IPS-18c (cell line): ENCODE data around the gene HNRNPF.
"Not testable (repeated sequence)": the region's sequence is repeated elsewhere in the genome, so short reads cannot be mapped to it uniquely, and the experiment has no call there.

Source experiments
- H3K4me3 ChIP-seq: 2 replicates; pipeline ENCODE4 v1.7.0; 2013; ENCODE audit warnings: low read depth, mild to moderate bottlenecking, low read length, moderate library complexity; ENCODE audit not compliant: insufficient read depth
- H3K9me3 ChIP-seq: one replicate; pipeline ENCODE4 v1.6.1; 2013; ENCODE audit warnings: mild to moderate bottlenecking, low read length, moderate library complexity; ENCODE audit not compliant: control insufficient read depth, insufficient read depth

The HNRNPF gene

GRCh38 chr10:43408710-43409384, at the start of gene HNRNPF:
Gene HNRNPF (minus strand): TSS chr10:43409186. CDS start chr10:43387884, 21,302 bp downstream.
- peak within 1 kb of the TSS; percentile 91 for H3K4me3 ChIP-seq
- peaks cover 2% of the 10 kb centered on the region for H3K9me3 ChIP-seq

GRCh38 chr10:43458227-43458626, 49.2 kb upstream of the HNRNPF start:
- no peak overlapping the region for H3K4me3 ChIP-seq
- no peaks in the 10 kb centered on the region for H3K9me3 ChIP-seq

GRCh38 chr10:43456561-43456960, 47.6 kb upstream of the HNRNPF start:
- H3K9me3 ChIP-seq, H3K4me3 ChIP-seq: not testable (repeated sequence)

GRCh38 chr10:43454025-43454424, 45.0 kb upstream of the HNRNPF start:
- not testable (repeated sequence) for H3K9me3 ChIP-seq, H3K4me3 ChIP-seq

- Histone ChIP-seq H3K4me3 (no peak overlapping the region), H3K9me3 (no peaks in the 10 kb centered on the region)
These were observed 44.4 kb upstream of the HNRNPF start for GRCh38 chr10:43453266-43453831.

- H3K4me3 ChIP-seq, result no peak overlapping the region
- H3K9me3 ChIP-seq, result no peaks in the 10 kb centered on the region
These were observed 43.4 kb upstream of the HNRNPF start for GRCh38 chr10:43452356-43452914.

- peaks cover 6% of the 10 kb centered on the region for H3K9me3 ChIP-seq
- H3K4me3 ChIP-seq, result no peak overlapping the region
These were observed 39.8 kb upstream of the HNRNPF start for GRCh38 chr10:43448742-43449141.

GRCh38 chr10:43446219-43447017, 37.4 kb upstream of the HNRNPF start:
- not testable (repeated sequence) for H3K9me3 ChIP-seq, H3K4me3 ChIP-seq

GRCh38 chr10:43444897-43445466, 36.0 kb upstream of the HNRNPF start:
- H3K4me3 ChIP-seq, result no peak overlapping the region
- H3K9me3 ChIP-seq, result peaks cover 6% of the 10 kb centered on the region

- Histone ChIP-seq H3K4me3 (no peak overlapping the region), H3K9me3 (peaks cover 6% of the 10 kb centered on the region)
These were observed 35.3 kb upstream of the HNRNPF start for GRCh38 chr10:43444323-43444722.

- no peaks in the 10 kb centered on the region for H3K9me3 ChIP-seq
These were observed 31.6 kb upstream of the HNRNPF start for GRCh38 chr10:43440463-43441134.

GRCh38 chr10:43437141-43437870, 28.3 kb upstream of the HNRNPF start:
- no peaks in the 10 kb centered on the region for H3K9me3 ChIP-seq

More at GRCh38 chr10:43440463-43441134, 31.6 kb upstream of the HNRNPF start:
- no peak overlapping the region for H3K4me3 ChIP-seq

GRCh38 chr10:43436291-43437140, 27.5 kb upstream of the HNRNPF start, which contains the start of gene ZNF487:
Gene ZNF487 (plus strand): TSS chr10:43437111. CDS start chr10:43475814, 38,703 bp downstream.
- Histone ChIP-seq H3K9me3 (no peaks in the 10 kb centered on the region), H3K4me3 (peak within 1 kb of the TSS; percentile 98)

More at GRCh38 chr10:43437141-43437870, 28.3 kb upstream of the HNRNPF start:
- H3K4me3 ChIP-seq, result peak overlapping the region; percentile 98

GRCh38 chr10:43430926-43431663, 22.1 kb upstream of the HNRNPF start:
- Histone ChIP-seq H3K9me3 (no peaks in the 10 kb centered on the region), H3K4me3 (no peak overlapping the region)
